ENCODE measurements around the gene PITPNC1.

DNA sequence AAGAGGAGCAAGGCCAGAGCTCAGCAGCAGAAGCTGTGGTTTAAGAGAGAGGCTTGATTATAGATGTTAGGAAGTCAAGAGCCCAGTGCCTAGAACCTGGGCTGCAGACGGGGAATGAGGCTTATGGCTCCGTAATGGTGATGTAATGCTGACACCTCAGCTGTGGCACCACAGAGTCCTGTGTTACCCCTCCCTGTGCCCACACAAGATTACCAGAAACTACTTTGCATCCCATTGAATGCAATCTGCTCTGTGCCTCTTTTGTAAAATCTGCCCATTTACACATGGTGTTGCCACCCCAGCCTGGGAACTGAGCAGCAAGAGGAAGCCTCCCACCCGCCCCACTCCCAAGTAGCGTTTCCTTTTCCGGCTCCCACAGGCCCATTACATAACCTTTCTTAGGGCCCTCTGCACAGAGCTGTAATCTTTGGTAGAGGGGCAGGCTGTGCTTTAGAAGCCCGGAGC lies 57.0 kb downstream of the PITPNC1 start:
- TF ChIP-seq, protein P1, sequence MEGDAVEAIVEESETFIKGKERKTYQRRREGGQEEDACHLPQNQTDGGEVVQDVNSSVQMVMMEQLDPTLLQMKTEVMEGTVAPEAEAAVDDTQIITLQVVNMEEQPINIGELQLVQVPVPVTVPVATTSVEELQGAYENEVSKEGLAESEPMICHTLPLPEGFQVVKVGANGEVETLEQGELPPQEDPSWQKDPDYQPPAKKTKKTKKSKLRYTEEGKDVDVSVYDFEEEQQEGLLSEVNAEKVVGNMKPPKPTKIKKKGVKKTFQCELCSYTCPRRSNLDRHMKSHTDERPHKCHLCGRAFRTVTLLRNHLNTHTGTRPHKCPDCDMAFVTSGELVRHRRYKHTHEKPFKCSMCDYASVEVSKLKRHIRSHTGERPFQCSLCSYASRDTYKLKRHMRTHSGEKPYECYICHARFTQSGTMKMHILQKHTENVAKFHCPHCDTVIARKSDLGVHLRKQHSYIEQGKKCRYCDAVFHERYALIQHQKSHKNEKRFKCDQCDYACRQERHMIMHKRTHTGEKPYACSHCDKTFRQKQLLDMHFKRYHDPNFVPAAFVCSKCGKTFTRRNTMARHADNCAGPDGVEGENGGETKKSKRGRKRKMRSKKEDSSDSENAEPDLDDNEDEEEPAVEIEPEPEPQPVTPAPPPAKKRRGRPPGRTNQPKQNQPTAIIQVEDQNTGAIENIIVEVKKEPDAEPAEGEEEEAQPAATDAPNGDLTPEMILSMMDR (IDR thresholded peaks at IDR 0.05): no peak
- TF ChIP-seq EZH2 (IDR thresholded peaks at IDR 0.05; ENCODE audit: borderline replicate concordance, insufficient read depth, low read depth, low read length, poor library complexity, severe bottlenecking): no peak
